Activated CD4-positive, alpha-beta T cell treated with anti-CD3 and anti-CD28 coated beads, Interleukin-2, amount 10 ng/mL, durations not matched to agents 24 days and 14 days (primary cell): ENCODE measurements around the gene ADSL. TPM values are rescaled to one million over a fixed set of nuclear protein-coding genes. Genes with fewer than 3 reads are reported as not detected.
"Not testable (repeated sequence)": the region's sequence is repeated elsewhere in the genome, so short reads cannot be mapped to it uniquely, and the experiment has no call there.

Experiments used
- DNase-seq: peaks from one replicate; pipeline ENCODE4 v3.0.0; 2022
- H3K27ac Mint-ChIP-seq: one replicate; pipeline ENCODE4 v1.8.0; 2022; ENCODE audit warnings: mild to moderate bottlenecking, mixed read lengths
- H3K27me3 Mint-ChIP-seq: one replicate; pipeline ENCODE4 v1.8.0; 2022; ENCODE audit warnings: mixed read lengths
- H3K36me3 Mint-ChIP-seq: one replicate; pipeline ENCODE4 v1.8.0; 2022; ENCODE audit warnings: low read depth, mild to moderate bottlenecking, mixed read lengths
- H3K4me1 Mint-ChIP-seq: one replicate; pipeline ENCODE4 v1.8.0; 2021; ENCODE audit warnings: mixed read lengths
- H3K4me3 Mint-ChIP-seq: one replicate; pipeline ENCODE4 v1.8.0; 2022; ENCODE audit warnings: mild to moderate bottlenecking, moderate library complexity, mixed read lengths
- H3K9me3 Mint-ChIP-seq: one replicate; pipeline ENCODE4 v1.8.0; 2021; ENCODE audit warnings: mixed read lengths
- intact Hi-C: fragments of 100-400 bp; cut with micrococcal nuclease; formaldehyde crosslinking; loops from one replicate; pipeline ENCODE4 v1.15.1; 2023
- total RNA-seq: library from RNA; stranded (reverse); gene quantifications from 2 replicates; pipeline ENCODE4 v1.2.3, GENCODE V29; 2022

Gene ADSL
- total RNA-seq, 1 donor from 2014 or later, result 172 TPM

GRCh38 chr22:40364431-40364830 is 18.1 kb downstream of the ADSL start:
- peaks cover 4% of the 10 kb centered on the region for H3K4me1 Mint-ChIP-seq
- no peak for DNase-seq
- peaks cover 86% of the 10 kb centered on the region for H3K36me3 Mint-ChIP-seq
- H3K4me3 Mint-ChIP-seq, result no peak overlapping the region
- no peak overlapping the region for H3K27ac Mint-ChIP-seq
- H3K27me3 Mint-ChIP-seq, result no peaks in the 10 kb centered on the region
- no peaks in the 10 kb centered on the region for H3K9me3 Mint-ChIP-seq
- intact Hi-C loops, result no loop called here

GRCh38 chr22:40366068-40366467 is 19.8 kb downstream of the ADSL start:
- DNase-seq, result no peak
- H3K36me3 Mint-ChIP-seq, result peaks cover 76% of the 10 kb centered on the region
- H3K4me1 Mint-ChIP-seq, result peaks cover 4% of the 10 kb centered on the region
- H3K9me3 Mint-ChIP-seq, result no peaks in the 10 kb centered on the region
- intact Hi-C loops, result no loop called here
- H3K27me3 Mint-ChIP-seq, result no peaks in the 10 kb centered on the region
- peak overlapping the region; percentile 39 for H3K27ac Mint-ChIP-seq
- H3K4me3 Mint-ChIP-seq, result no peak overlapping the region

- Mint-ChIP-seq H3K27me3 (no peaks in the 10 kb centered on the region), H3K27ac (peak overlapping the region; percentile 42), H3K4me3 (no peak overlapping the region), H3K4me1 (peaks cover 11% of the 10 kb centered on the region), H3K9me3 (no peaks in the 10 kb centered on the region), H3K36me3 (peaks cover 68% of the 10 kb centered on the region)
- intact Hi-C loops, result no loop called here
- no peak for DNase-seq
Measured at GRCh38 chr22:40367342-40367741, 21.0 kb downstream of the ADSL start.

- no peak overlapping the region for H3K4me3 Mint-ChIP-seq
- peaks cover 67% of the 10 kb centered on the region for H3K36me3 Mint-ChIP-seq
- no peak for DNase-seq
- intact Hi-C loops, result no loop called here
- no peaks in the 10 kb centered on the region for H3K9me3 Mint-ChIP-seq
- H3K27ac Mint-ChIP-seq, result peak overlapping the region; percentile 29
- no peaks in the 10 kb centered on the region for H3K27me3 Mint-ChIP-seq
- H3K4me1 Mint-ChIP-seq, result peaks cover 17% of the 10 kb centered on the region
Measured at GRCh38 chr22:40368016-40368415, 21.7 kb downstream of the ADSL start.

GRCh38 chr22:40368836-40369235 is 22.5 kb downstream of the ADSL start:
- H3K4me3 Mint-ChIP-seq, result no peak overlapping the region
- H3K4me1 Mint-ChIP-seq, result peaks cover 21% of the 10 kb centered on the region
- H3K27ac Mint-ChIP-seq, result no peak overlapping the region
- peaks cover 63% of the 10 kb centered on the region for H3K36me3 Mint-ChIP-seq
- no peak for DNase-seq
- intact Hi-C loops, result no loop called here
- no peaks in the 10 kb centered on the region for H3K27me3 Mint-ChIP-seq
- no peaks in the 10 kb centered on the region for H3K9me3 Mint-ChIP-seq

GRCh38 chr22:40374567-40374966 is 28.3 kb downstream of the ADSL start:
- H3K9me3 Mint-ChIP-seq, result no peaks in the 10 kb centered on the region
- no peak for DNase-seq

GRCh38 chr22:40376149-40376548 is 29.8 kb downstream of the ADSL start:
- Mint-ChIP-seq H3K27ac (no peak overlapping the region), H3K9me3 (no peaks in the 10 kb centered on the region), H3K36me3 (peaks cover 20% of the 10 kb centered on the region), H3K4me3 (no peak overlapping the region), H3K4me1 (peaks cover 16% of the 10 kb centered on the region), H3K27me3 (no peaks in the 10 kb centered on the region)
- intact Hi-C loops, result no loop called here
- no peak for DNase-seq

More at GRCh38 chr22:40374567-40374966, 28.3 kb downstream of the ADSL start:
- intact Hi-C loops, result no loop called here
- Mint-ChIP-seq H3K36me3 (peaks cover 23% of the 10 kb centered on the region), H3K4me1 (peaks cover 17% of the 10 kb centered on the region), H3K4me3 (no peak overlapping the region), H3K27me3 (no peaks in the 10 kb centered on the region), H3K27ac (no peak overlapping the region)

- DNase-seq, result no peak
- intact Hi-C loops, result no loop called here
- Mint-ChIP-seq H3K27ac (no peak overlapping the region), H3K9me3 (no peaks in the 10 kb centered on the region), H3K4me3 (no peak overlapping the region), H3K4me1 (peaks cover 12% of the 10 kb centered on the region), H3K36me3 (peaks cover 18% of the 10 kb centered on the region), H3K27me3 (no peaks in the 10 kb centered on the region)
Measured at GRCh38 chr22:40377931-40378330, 31.6 kb downstream of the ADSL start.

- Mint-ChIP-seq H3K4me1 (peaks cover 12% of the 10 kb centered on the region), H3K36me3 (peaks cover 13% of the 10 kb centered on the region)
- DNase-seq, H3K27ac Mint-ChIP-seq, H3K27me3 Mint-ChIP-seq, H3K9me3 Mint-ChIP-seq, H3K4me3 Mint-ChIP-seq, intact Hi-C loops: not testable (repeated sequence)
Measured at GRCh38 chr22:40378448-40378847, 32.1 kb downstream of the ADSL start.

GRCh38 chr22:40381461-40381860 is 35.2 kb downstream of the ADSL start:
- DNase-seq, result no peak
- H3K4me1 Mint-ChIP-seq, result peaks cover 33% of the 10 kb centered on the region
- peaks cover 13% of the 10 kb centered on the region for H3K36me3 Mint-ChIP-seq
- H3K27me3 Mint-ChIP-seq, result no peaks in the 10 kb centered on the region
- no peak overlapping the region for H3K27ac Mint-ChIP-seq
- H3K9me3 Mint-ChIP-seq, result no peaks in the 10 kb centered on the region
- H3K4me3 Mint-ChIP-seq, result no peak overlapping the region
- intact Hi-C loops, result no loop called here

GRCh38 chr22:40383905-40384304 is 37.6 kb downstream of the ADSL start:
- H3K36me3 Mint-ChIP-seq, result peaks cover 21% of the 10 kb centered on the region
- intact Hi-C loops, result no loop called here
- no peak for DNase-seq
- no peaks in the 10 kb centered on the region for H3K9me3 Mint-ChIP-seq
- peak overlapping the region; percentile 11 for H3K4me3 Mint-ChIP-seq
- H3K4me1 Mint-ChIP-seq, result peaks cover 46% of the 10 kb centered on the region
- H3K27ac Mint-ChIP-seq, result peak overlapping the region; percentile 42
- no peaks in the 10 kb centered on the region for H3K27me3 Mint-ChIP-seq

- H3K27me3 Mint-ChIP-seq, result no peaks in the 10 kb centered on the region
- DNase-seq, result peak; percentile 80
- peaks cover 47% of the 10 kb centered on the region for H3K4me1 Mint-ChIP-seq
- intact Hi-C loops, result loop anchor here (1.0 kb wide), 1 partner anchor 16 kb away; no protein-coding TSS in a partner anchor
- H3K9me3 Mint-ChIP-seq, result no peaks in the 10 kb centered on the region
- peaks cover 23% of the 10 kb centered on the region for H3K36me3 Mint-ChIP-seq
- H3K4me3 Mint-ChIP-seq, result peak overlapping the region; percentile 77
- peak overlapping the region; percentile 89 for H3K27ac Mint-ChIP-seq
Measured at GRCh38 chr22:40385036-40385782, 38.9 kb downstream of the ADSL start.

GRCh38 chr22:40387746-40388145 is 41.4 kb downstream of the ADSL start:
- H3K27me3 Mint-ChIP-seq, result no peaks in the 10 kb centered on the region
- H3K4me1 Mint-ChIP-seq, result peaks cover 43% of the 10 kb centered on the region
- H3K27ac Mint-ChIP-seq, result no peak overlapping the region
- intact Hi-C loops, result no loop called here
- H3K9me3 Mint-ChIP-seq, result no peaks in the 10 kb centered on the region
- H3K4me3 Mint-ChIP-seq, result no peak overlapping the region
- peaks cover 16% of the 10 kb centered on the region for H3K36me3 Mint-ChIP-seq
- DNase-seq, result no peak

GRCh38 chr22:40388231-40388630 is 41.9 kb downstream of the ADSL start:
- H3K4me1 Mint-ChIP-seq, result peaks cover 41% of the 10 kb centered on the region
- intact Hi-C loops, result no loop called here
- no peak for DNase-seq
- H3K36me3 Mint-ChIP-seq, result peaks cover 16% of the 10 kb centered on the region
- no peak overlapping the region for H3K27ac Mint-ChIP-seq
- no peaks in the 10 kb centered on the region for H3K27me3 Mint-ChIP-seq
- H3K4me3 Mint-ChIP-seq, result no peak overlapping the region
- H3K9me3 Mint-ChIP-seq, result no peaks in the 10 kb centered on the region

- H3K36me3 Mint-ChIP-seq, result peaks cover 17% of the 10 kb centered on the region
Measured at GRCh38 chr22:40391417-40391816, 45.1 kb downstream of the ADSL start.

More at GRCh38 chr22:40391417-40391816, 45.1 kb downstream of the ADSL start:
- Mint-ChIP-seq H3K9me3 (no peaks in the 10 kb centered on the region), H3K4me3 (no peak overlapping the region), H3K27ac (no peak overlapping the region), H3K4me1 (peaks cover 26% of the 10 kb centered on the region), H3K27me3 (no peaks in the 10 kb centered on the region)
- DNase-seq, result no peak
- intact Hi-C loops, result no loop called here
